ENCODE results near the gene CADM4.

GRCh38 chr19:43612374-43612773 lies 27.3 kb downstream of the CADM4 start:
- TF ChIP-seq CTCF (IDR thresholded peaks at IDR 0.05) (no peak), EZH2 (IDR thresholded peaks at IDR 0.05; ENCODE audit: borderline replicate concordance, insufficient read depth, low read depth, low read length, poor library complexity, severe bottlenecking) (no peak)
